DMS153 treated with DMSO at 0.1 percent for 48 hours (cell line): ENCODE results near the gene SMOC2.
"Not testable (repeated sequence)": the region's sequence is repeated elsewhere in the genome, so short reads cannot be mapped to it uniquely, and the experiment has no call there.

Source experiments
- DNase-seq: peaks from one replicate; lab custom pipeline; 2025; ENCODE audit not compliant: unreplicated experiment; lab: John Stamatoyannopoulos, UW

Gene SMOC2

DNA sequence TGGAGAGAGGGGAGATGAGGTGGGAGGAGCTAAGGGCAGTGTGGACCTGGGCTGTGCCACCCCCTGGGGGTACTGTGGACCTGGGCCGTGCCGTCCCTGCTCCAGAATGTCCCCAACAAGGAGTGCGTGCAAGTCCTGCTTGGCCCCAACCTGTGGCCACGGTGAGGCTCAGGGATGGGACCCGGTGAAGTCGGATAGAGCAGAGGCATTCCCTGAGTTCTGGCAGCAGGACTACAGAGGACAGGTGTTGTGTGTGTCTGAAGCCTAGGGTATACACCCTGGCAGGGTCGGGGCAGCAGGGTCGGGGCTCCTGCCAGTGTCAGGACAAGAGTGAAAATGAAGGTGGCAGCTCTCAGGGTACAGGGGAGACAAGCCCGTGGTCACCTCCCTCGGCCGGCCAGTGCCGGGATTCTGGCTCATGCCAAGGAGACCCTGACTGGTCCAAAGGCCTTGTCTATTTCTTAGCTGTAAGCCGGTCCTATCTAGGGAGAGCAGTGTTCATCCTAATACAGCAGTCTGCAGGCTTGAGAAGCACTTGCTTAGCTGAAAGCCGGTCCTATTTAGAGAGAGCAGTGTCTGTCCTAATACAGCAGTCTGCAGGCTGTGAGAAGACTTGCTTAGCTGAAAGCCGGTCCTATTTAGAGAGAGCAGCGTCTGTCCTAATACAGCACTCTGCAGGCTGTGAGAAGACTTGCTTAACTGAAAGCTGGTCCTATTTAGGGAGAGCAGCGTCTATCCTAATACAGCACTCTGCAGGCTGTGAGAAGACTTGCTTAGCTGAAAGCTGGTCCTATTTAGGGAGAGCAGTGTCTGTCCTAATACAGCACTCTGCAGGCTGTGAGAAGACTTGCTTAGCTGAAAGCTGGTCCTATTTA, 95.9 kb downstream of the SMOC2 start:
- no peak for DNase-seq

DNA sequence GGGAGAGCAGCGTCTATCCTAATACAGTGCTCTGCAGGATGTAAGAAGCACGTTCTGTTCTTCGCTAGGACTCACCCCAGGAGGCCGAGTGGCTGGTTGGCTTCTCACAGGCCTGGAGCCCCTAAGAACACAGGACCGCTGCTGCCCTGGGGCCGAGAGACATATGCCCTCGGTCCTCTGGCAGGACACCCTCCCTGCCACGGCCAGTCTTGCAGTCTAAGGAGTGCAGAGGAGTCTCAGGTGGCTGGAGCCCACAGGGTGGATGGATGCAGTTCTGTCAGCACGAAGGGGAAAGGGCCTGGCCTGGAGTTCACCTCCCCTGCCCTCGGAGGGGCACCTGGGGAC, 96.5 kb downstream of the SMOC2 start:
- DNase-seq = no peak

DNA sequence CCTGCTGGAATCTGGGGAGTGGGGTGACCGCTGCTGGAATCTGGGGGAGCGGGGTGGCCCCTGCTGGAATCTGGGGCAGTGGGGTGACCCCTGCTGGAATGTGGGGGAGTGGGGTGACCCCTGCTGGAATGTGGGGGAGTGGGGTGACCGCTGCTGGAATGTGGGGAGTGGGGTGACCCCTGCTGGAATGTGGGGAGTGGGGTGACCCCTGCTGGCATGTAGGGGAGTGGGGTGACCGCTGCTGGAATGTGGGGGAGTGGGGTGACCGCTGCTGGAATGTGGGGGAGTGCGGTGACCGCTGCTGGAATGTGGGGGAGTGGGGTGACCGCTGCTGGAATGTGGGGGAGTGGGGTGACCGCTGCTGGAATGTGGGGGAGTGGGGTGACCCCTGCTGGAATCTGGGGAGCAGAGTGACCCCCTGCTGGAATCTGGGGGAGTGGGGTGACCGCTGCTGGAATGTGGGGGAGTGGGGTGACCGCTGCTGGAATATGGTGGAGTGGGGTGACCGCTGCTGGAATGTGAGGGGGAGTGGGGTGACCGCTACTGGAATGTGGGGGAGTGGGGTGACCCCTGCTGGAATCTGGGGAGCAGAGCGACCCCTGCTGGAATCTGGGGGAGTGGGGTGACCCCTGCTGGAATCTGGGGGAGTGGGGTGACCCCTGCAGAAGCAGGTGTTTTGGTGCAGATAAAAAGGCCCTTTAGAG, 97.4 kb downstream of the SMOC2 start:
- DNase-seq = not testable (repeated sequence)

DNA sequence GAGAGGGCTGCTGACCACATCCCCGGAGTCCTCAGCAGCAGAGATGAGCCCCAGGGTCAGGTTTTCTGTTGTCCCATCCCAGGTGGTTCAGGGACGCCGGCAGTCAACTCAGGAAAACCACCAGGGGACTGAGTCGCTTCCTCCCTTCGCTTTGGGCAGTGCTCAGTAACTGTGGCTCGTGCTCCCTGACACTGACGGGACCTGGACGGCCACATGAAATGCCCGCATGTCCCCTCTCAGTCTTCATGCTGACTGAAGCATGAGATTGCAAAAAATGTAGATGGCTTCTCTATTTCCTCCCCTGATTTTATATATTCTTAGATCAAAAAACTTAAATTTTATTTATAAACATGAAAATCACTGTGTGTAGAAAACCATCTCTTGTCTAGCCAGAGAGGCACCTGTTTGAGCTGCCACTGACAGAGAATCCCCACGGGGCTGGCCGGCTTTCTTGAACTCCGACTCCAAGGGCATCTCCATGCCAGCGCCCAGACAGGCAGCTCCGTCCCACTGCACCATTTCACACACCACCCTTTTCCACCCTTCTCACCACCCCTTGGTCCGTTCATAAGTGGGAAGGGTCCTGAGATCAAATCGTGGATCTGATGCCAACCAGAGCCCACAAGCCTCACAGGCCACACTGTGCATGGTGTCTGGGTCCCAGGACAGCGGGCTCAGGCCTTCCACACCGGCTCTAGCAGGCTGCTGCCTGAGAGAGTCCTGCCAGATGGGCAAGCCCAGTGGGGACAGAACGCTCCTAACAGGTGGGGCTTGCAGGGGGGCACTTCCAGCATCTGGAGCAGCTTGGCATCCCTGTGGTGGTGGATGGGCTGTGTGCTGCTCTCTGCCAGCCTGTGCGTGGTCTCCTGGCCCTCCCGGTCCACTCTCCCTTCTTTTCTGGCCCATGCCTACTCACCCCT, 98.2 kb downstream of the SMOC2 start:
- DNase-seq = no peak

DNA sequence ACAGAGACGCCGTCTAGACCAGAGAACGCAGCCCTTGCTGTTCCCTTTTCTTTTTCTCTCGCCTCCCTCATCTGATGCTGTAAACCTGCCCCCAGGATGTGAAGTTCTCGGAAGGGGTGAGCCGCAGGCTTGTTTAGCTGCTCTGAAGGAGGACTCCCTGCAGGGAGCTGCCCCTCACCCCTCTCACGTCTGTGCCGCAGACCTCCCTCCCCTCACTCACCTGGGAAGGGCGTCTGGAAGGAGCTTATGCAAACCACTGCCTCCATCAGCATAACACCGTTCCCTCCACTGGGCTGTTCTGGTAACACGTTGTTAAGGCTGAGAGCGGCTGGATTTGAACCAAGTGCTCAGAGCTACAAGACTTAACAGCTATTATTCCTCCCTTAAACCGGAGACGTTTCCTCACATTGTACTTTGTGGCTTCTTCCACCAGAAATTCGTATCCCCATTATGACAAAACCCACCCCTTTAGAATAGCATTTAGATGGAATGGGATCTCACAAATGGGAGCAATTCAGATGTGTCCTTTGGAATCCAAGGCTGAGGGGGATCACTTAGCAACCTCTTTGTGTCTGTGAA, 99.8 kb downstream of the SMOC2 start:
- DNase-seq = no peak

DNA sequence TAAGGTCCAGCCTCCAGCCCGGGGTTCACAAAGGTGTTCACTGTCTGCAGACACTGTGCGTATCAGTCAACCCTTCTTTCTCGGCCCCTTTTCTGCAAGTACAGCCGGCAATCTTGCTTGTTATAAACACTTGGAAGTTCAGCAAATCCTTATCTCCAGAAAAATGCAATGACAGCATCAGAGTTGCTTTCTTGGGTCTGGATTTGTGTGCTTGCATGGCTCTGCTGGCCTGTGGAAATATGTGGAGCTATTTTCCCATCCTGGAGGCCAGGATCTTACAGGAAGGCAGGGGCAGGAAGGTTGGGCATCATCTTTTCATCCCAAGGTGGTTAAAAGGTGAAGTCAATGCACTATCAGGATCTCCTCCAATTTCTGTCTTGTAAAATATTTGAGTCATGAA, 100.3 kb downstream of the SMOC2 start:
- DNase-seq = no peak

DNA sequence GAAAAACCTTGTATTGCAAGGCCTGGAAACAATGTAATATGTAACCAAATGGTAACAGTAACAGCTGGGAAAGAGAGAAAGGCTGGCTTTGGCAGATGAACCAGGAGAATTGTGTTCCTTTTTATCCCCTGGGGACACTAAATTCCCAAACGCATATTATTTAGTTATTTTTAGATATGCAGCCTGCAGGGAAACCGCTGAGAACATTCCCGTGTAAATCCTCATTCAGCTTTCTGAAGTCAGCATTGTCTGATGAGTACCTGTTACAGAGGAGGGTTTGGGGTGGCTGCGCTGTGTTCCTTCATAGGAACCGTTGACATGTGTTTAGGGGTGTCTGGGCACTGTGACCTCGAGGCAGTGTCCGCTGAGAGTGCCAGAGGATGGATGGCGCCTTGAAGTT, 101.3 kb downstream of the SMOC2 start:
- DNase-seq = no peak

DNA sequence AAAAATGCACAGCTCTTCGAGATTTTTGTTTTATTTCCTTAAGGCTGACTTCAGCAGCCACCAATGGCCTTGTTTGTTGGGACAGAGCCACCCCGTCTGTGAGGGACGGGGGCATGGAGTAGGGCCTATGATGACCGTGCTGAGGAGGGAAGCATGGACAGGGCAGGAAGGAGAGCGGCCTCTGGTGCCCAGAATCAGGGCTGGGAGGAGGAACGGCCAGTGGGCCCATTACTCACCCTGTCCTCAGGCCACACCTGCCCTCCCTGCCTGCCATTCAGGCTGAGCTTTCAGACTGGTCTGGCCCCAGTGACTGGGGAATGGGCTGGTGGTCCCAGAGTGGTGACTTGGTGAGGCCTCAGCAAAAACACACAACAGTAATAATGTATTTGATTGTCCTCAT, 104.4 kb downstream of the SMOC2 start:
- DNase-seq = no peak

DNA sequence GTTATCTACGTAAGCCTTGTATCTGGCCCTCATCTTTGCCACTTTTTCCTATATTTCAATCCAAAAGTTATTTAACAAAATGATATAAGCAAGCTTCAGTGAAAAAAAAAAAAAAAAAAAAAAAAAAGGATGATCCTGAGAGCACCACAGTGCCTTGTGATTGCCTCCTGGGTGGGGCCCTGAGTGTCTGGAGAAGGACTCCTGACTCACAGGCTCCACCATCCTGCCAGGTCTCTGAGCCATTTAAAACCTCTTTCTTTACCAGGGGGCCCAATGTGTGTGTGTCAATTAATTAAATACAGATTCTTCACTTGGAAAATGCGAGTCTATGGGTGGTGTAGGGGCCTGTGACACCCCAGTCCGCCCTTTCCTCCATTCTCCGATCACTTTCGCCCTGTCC, 105.2 kb downstream of the SMOC2 start:
- no peak for DNase-seq

DNA sequence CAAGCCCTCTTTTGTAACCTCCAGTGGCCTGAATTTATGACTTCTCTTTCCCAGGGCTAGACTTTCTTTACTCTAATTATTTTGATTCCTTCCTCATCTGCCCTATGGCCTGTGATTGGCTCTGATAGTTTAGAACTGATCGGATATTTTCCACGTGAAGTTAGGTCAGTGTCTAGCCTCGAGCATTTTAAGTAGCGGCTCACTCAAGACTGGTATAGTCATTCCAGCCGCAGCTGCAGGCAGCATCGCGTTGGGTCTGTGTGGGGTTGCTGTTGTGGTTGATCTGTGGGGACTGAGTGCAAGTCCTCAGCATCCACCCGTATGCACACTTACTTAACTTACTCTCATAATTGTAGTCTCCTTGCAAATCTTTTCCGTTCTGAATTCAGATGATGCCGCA, 105.7 kb downstream of the SMOC2 start:
- DNase-seq = no peak

DNA sequence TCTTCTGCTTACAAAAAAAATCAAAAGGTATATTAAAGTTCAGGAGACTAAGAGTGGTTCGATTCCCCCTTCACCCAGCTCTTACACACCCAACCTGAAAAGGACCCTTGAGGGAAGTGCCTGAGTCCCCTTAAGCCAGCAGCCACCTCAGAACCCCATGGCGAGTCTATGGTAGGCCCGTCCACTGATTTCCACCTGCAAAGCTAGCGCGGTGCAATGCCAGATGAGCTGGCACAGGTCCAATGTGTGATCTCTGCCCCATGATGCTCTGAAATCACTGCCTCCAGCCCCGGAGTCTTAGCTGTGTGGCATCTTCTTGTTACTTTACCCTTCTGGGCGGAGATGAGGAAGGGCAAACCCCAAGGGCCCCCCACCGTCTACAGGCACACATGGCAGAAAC, 109.3 kb downstream of the SMOC2 start:
- DNase-seq = no peak

DNA sequence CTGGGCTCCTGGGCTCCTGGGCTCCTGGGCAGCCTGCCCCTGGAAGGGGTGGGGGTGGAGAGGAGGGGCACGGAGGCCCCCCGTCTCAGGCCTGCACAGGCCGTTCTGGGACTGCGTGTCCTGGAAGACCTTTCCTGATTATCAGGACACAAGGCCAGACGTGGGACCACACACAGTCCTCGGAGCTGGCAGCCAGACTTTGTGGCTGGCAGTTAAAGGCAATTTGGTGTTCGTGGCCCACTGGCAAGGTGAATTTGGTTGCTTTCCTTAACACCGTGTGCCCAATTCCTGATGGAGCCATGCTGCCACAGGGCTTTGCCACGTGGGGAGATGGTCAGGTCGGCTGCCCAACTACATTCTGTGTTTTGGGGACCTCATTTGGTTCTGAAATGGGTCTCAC, 113.5 kb downstream of the SMOC2 start:
- DNase-seq = no peak

DNA sequence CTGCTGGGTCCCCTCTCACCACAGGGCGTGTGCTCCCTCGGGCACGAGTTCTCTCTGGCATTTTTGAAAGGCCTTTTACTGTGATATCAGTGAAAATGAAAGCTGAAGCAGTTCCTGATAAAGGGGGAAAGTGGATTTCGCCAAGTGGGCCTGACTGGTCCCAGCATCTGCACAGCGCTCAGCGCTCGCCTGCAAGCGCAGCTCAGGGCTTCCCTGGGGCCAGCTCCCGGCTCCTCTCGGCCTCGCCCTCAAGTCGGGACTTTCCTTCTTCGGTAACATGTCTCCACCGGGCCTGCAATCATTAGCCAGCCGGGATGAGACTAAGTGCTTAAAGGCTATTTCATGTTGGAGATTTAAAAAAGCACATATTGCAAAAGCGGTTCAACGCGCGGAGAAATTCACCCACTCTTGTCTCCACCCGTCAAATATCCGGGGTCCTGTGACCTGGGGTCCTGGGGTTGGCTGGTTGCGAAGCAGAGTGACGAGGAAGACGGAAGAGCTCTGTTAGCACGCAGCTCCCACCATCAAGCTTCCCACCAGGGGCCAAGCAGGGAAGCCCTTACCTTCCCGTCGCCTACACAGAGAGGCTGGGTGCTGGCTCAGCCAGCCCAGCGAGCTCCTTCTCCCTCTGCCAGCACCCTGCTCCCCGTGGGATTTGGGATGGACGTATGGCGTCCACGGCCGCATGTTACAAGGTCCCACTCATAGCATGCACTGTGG, 114.1 kb downstream of the SMOC2 start:
- no peak for DNase-seq

DNA sequence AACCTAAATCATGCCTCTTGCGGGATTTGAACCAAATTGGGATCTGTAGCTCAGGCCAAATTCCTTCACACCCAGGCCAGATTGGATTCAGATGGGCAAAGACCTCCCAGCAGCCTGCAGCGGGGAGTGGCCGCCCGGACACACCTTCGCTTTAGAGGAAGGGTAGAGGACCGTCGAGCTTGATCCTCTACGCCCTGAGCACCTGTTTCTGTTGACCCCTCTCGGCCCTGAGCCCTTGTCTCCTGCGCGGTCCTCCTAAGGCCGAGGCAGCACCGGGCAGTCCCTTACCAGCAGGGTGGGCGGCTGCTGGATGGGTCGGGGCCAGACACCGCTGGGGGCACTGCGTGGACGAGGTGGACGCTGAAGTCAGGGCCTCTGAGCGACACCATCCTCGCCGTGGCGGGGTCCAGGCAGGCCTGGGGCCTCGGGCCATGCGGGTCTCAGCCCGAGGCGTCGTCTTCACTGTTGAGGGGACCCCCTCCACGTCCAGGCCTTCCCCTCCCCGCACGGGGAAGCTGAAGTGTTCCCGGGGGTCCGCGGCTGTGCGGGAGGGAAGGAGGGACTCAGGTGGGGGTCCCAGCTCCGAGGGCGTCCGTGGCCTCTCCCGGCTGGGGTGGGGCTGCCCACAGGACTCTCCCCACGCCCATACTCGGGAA, 114.8 kb downstream of the SMOC2 start:
- DNase-seq = no peak

DNA sequence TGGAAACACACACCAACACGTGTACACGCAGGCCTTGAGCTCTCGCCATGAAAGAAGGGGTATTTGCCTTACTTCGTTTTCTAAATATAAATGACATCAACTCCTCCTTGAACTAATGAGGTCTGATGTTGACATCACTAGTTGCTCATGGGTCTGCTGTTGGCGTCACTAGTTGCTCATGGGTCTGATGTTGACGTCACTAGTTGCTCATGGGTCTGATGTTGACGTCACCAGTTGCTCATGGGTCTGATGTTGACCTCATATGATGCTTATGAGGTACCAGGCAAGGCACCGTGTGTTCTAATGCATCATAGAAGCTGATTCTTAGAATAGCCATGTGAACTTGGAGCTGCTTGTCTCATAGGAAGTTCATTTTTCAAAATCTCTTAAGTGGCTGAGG, 116.5 kb downstream of the SMOC2 start:
- no peak for DNase-seq

DNA sequence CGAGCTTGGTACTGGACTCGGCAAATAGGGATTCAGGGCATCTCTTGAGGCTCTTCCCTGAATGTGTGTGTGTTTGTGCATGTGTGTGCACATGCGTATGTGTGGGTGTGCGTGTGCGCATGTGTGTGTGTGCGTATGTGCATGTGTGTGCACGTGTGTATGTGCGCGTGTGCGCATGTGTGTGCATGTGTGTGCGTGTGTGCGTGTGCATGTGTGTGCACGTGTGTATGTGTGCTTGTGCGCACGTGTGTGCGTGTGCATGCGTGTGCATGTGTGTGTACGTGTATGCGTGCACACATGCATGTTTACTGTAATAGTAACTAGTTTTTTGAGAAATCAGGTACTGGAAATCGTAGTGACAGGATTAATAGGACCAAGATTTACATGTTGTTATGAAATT, 117.7 kb downstream of the SMOC2 start:
- no peak for DNase-seq

DNA sequence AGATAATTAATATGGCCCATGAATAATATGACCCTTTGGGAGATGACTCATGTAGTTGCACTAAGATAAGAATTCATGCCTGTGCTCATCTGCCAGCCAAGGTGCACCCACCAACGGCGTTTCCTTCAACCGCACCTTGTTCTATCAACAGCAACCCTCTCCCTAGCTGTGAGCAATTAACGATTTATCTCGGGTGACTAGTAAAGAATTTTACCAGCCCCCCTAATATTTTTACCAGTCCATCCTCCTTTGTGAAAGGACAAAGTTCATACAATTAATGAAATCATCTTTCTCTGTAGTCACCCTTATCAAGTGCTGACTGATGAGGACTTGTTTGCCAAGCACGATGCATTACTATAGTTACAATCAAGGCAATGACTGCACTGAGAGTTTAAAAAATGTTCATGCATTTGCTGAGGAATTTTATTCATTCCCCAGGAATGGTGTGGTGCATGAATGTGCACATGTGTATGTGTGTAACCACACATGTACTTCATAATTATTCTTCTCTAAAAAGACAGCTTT, 118.7 kb downstream of the SMOC2 start:
- no peak for DNase-seq

DNA sequence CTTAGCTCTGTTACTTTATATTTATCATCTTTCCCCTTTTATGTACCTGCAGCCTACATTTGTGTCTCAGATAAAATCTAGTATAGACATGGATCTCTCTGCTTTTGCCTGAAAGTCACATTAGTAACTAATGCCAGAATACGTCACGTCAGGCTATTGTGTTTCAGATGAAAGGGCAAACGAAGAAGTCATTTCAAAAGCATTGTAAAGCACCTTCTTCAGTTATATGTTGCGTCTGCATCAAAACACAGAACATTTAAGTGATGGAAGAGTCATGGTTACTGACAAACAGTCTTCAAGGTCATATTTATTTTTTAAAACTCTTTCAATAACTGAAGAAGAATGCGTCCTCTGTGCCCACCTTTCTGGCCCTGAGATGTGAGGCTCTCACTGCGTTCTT, 119.1 kb downstream of the SMOC2 start:
- no peak for DNase-seq

DNA sequence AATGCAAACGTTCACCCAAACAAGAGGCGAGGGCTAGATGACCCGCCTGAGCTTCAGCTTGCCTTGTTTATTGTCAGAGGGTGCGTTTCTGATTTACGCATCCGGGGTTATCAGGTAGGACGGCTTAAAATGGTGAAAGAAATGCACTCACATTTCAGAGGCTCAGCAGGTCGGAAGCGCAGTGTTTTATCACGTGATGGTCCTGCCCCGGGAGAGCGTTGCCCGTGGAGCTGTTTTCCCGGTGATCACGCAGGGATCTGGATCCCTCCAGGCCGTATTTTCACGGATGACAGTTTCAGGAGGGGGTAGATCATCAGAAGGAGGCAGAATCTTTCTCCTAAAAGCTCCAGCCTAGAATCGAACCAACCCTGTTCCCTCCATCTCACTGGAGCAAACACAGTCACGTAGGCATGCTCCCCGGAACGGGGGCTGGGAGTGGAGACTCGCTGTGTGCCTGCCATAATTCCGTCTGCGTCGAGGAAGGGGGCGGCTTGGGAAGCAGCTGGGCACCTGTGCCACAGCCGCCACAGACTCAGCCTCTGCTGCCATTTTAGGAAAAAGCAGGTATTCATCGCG, 121.7 kb downstream of the SMOC2 start:
- no peak for DNase-seq

DNA sequence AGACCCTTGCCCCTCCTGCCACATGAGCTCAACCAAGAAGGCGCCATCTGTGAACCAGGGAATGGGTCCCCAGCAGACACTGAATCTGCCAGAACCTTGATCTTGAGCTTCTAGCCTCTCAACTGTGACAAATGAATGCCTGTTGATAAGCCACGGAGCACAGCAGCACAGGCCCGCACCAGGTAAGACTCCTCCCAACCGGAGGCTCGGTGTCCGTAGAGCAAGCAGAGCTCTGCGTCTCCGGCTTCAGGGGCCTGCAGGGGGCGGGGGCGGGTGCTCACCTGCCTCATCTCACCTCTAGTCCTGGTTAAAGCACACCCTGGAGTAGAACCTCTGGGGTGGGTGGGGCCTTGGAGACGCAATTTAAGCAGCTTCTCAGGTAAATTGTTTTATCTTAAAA, 122.7 kb downstream of the SMOC2 start:
- DNase-seq = no peak
